GM12872 (cell line): ENCODE measurements around the gene TATDN3.

Experiments
- CTCF ChIP-seq: IDR thresholded peaks from 3 replicates; pipeline ENCODE4 v1.5.1; 2011; ENCODE audit warnings: low read depth, mild to moderate bottlenecking, low read length, moderate library complexity; ENCODE audit not compliant: insufficient read depth

Gene TATDN3

GRCh38 chr1:212852105-212852688 is 60.5 kb downstream of the TATDN3 start:
- no peak for TF ChIP-seq CTCF

- no peak for TF ChIP-seq CTCF
Measured at GRCh38 chr1:212853658-212854057, 62.0 kb downstream of the TATDN3 start.

DNA sequence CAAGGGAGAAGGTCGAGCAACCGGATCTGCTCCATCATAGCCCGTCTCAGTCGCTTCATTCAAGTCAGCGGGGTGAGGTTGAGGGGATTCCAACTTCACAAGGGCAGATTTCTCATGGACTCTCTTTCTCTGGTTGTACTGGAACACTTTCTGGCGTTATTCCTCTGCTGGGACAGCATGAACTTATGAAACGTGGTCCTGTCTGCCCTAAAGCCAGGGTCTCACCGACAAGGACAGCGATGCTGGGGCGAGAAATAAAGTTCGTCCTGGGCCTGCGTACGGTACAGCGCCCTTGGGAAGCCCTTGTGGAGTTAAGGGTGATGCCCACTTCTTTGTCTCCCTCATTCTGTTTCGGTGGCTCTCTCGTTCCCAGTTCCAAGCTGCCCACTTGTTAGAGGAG is 65.1 kb downstream of the TATDN3 start:
- TF ChIP-seq CTCF, result no peak

- no peak for TF ChIP-seq CTCF
Measured at GRCh38 chr1:212857992-212858460, 66.3 kb downstream of the TATDN3 start, which contains the start of gene FLVCR1. Gene FLVCR1, plus strand, starts transcription at chr1:212858275. Its CDS starts 178 bp downstream, at chr1:212858453.

DNA sequence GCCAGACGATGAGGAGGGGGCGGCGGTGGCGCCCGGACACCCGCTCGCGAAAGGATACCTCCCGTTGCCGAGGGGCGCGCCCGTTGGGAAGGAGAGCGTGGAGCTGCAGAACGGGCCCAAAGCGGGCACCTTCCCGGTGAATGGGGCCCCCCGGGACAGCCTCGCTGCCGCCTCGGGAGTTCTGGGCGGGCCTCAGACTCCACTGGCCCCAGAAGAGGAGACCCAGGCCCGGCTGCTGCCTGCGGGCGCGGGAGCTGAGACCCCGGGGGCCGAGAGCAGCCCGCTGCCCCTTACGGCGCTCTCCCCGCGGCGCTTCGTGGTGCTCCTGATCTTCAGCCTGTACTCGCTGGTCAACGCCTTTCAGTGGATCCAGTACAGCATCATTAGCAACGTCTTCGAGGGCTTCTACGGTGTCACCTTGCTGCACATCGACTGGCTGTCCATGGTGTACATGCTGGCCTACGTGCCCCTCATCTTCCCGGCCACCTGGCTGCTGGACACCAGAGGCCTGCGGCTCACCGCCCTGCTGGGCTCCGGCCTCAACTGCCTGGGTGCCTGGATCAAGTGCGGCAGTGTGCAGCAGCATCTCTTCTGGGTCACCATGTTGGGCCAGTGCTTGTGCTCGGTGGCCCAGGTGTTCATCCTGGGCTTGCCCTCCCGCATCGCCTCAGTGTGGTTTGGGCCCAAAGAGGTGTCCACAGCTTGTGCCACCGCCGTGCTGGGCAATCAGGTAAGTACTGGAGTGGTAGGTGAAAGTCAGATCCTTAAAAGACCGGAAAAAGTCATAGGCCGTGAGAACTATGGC is 67.0 kb downstream of the TATDN3 start:
- TF ChIP-seq CTCF, result no peak

DNA sequence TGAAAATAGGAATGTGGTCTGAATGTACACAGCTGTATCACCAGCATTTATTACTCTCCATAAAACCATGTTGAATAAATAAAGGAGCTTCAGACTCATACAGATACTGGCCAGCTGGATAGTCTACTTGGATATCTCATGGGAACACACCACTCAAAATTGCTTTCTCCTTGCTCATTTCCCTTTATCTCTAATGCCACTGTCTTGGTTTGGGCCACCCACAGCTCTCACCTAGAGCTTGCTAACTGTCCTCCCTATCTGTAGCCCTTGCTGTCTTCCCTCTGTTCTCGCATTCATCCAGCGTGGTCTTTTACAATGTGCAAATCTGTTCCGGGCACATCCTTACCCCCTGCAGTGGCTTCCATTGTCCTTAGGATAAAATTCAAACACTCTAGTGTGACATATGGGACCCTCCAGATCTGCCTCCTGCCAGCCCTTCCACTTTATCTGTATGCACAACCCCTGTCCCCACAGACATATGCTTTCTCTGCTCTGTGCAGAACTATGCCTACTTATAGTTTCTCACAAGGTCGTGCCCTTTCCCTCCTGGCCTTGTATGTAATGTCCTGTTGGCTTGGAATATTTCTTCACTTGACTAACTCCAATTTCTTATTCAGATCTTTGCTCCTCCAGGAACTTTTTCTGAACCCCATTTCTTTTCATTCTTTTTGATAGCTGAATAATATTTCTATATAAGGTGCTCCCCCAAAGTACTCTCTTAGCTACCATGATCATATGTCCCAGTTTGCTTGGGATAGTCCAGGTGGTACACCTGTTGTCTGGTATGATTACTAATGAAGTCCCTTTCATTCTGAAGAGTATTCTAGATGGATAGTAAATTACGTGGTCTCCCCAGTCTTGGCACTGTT is 69.3 kb downstream of the TATDN3 start:
- no peak for TF ChIP-seq CTCF
